ENCODE measurements around the gene VASP.

VASP gene

GRCh38 chr19:45554481-45554880, 47.2 kb downstream of the VASP start:
- DNase-seq (ENCODE audit: low spot score) = no peak

- DNase-seq (ENCODE audit: low spot score) = peak; percentile 20
Observed at GRCh38 chr19:45556835-45557234, 49.6 kb downstream of the VASP start.

- peak; percentile 84 for DNase-seq (ENCODE audit: low spot score)
Observed at GRCh38 chr19:45558399-45558878, 51.2 kb downstream of the VASP start.

GRCh38 chr19:45560038-45560437, 52.8 kb downstream of the VASP start:
- no peak for DNase-seq (ENCODE audit: low spot score)

GRCh38 chr19:45560686-45561085, 53.4 kb downstream of the VASP start:
- no peak for DNase-seq (ENCODE audit: low spot score)

- no peak for DNase-seq (ENCODE audit: low spot score)
Observed at GRCh38 chr19:45564131-45564780, 57.0 kb downstream of the VASP start.

GRCh38 chr19:45567609-45568008, 60.3 kb downstream of the VASP start:
- DNase-seq (ENCODE audit: low spot score) = no peak

- no peak for DNase-seq (ENCODE audit: low spot score)
Observed at GRCh38 chr19:45568732-45569131, 61.5 kb downstream of the VASP start.

GRCh38 chr19:45569619-45570421, 62.5 kb downstream of the VASP start:
- DNase-seq (ENCODE audit: low spot score) = peak; percentile 80

- DNase-seq (ENCODE audit: low spot score) = no peak
Observed at GRCh38 chr19:45571457-45572220, 64.4 kb downstream of the VASP start.

GRCh38 chr19:45574526-45574925, 67.2 kb downstream of the VASP start:
- no peak for DNase-seq (ENCODE audit: low spot score)

GRCh38 chr19:45575216-45575615, 67.9 kb downstream of the VASP start:
- no peak for DNase-seq (ENCODE audit: low spot score)

All from D341Med (cell line).